ENCODE data around the gene RFPL2. TPM values are rescaled to one million over a fixed set of nuclear protein-coding genes. Genes with fewer than 3 reads are reported as not detected.
"Not testable (repeated sequence)": the region's sequence is repeated elsewhere in the genome, so short reads cannot be mapped to it uniquely, and the experiment has no call there.

Gene RFPL2
- total RNA-seq, 4 donors from 2014 or later: not detected

GRCh38 chr22:32148372-32148771 is 56.5 kb downstream of the RFPL2 start:
- H3K27ac ChIP-seq; H3K9me3 ChIP-seq; DNase-seq; H3K4me1 ChIP-seq; H3K36me3 ChIP-seq; H3K4me3 ChIP-seq; H3K27me3 ChIP-seq; intact Hi-C loops (cut with DNase I; ENCODE audit: low total_unique reads): not testable (repeated sequence)

- H3K4me1 ChIP-seq; intact Hi-C loops (cut with DNase I; ENCODE audit: low total_unique reads): not testable (repeated sequence)
These were observed 57.7 kb downstream of the RFPL2 start for GRCh38 chr22:32147128-32147527.

GRCh38 chr22:32144496-32145274 is 60.2 kb downstream of the RFPL2 start:
- H3K9me3 ChIP-seq: no peaks in the 10 kb centered on the region
- intact Hi-C loops (cut with DNase I; ENCODE audit: low total_unique reads): no loop called here
- no peak for TF ChIP-seq POLR2A (IDR thresholded peaks at IDR 0.05)
- TF ChIP-seq CTCF (IDR thresholded peaks at IDR 0.05): no peak

More at GRCh38 chr22:32147128-32147527, 57.7 kb downstream of the RFPL2 start:
- H3K27me3 ChIP-seq, H3K9me3 ChIP-seq, H3K4me3 ChIP-seq, H3K27ac ChIP-seq, H3K36me3 ChIP-seq, DNase-seq: not testable (repeated sequence)

GRCh38 chr22:32142600-32142999 is 62.3 kb downstream of the RFPL2 start:
- no peak for DNase-seq
- Histone ChIP-seq H3K27me3 (no peaks in the 10 kb centered on the region), H3K27ac (no peak overlapping the region)

More at GRCh38 chr22:32144496-32145274, 60.2 kb downstream of the RFPL2 start:
- Histone ChIP-seq H3K4me1 (no peaks in the 10 kb centered on the region), H3K27ac (no peak overlapping the region), H3K36me3 (no peaks in the 10 kb centered on the region), H3K27me3 (no peaks in the 10 kb centered on the region), H3K4me3 (no peak overlapping the region)
- no peak for DNase-seq

GRCh38 chr22:32140688-32141087 is 64.2 kb downstream of the RFPL2 start:
- DNase-seq; H3K36me3 ChIP-seq; H3K27me3 ChIP-seq; H3K27ac ChIP-seq; H3K4me3 ChIP-seq; H3K4me1 ChIP-seq; intact Hi-C loops (cut with DNase I; ENCODE audit: low total_unique reads); H3K9me3 ChIP-seq: not testable (repeated sequence)

More at GRCh38 chr22:32142600-32142999, 62.3 kb downstream of the RFPL2 start:
- H3K4me3 ChIP-seq: no peak overlapping the region
- H3K36me3 ChIP-seq: no peaks in the 10 kb centered on the region
- no peak for TF ChIP-seq POLR2A (IDR thresholded peaks at IDR 0.05)
- H3K9me3 ChIP-seq: no peaks in the 10 kb centered on the region
- H3K4me1 ChIP-seq: no peaks in the 10 kb centered on the region
- intact Hi-C loops (cut with DNase I; ENCODE audit: low total_unique reads): no loop called here

Small RNAs within 50 kb of the gene (small RNA-seq; reads per million reads assigned to genes)
- not detected for gene RF02171

Other genes starting within 250 kb of the RFPL2 start
- gene SLC5A1, start 161.8 kb downstream of the RFPL2 start, total RNA-seq: under 1 TPM in 2 of 4 donors, not detected in 2; 0.14 to 0.59 TPM
- not detected for gene C22orf42, start 45.8 kb downstream of the RFPL2 start, total RNA-seq
- gene SLC5A4, start 50.3 kb upstream of the RFPL2 start, total RNA-seq: 1 to 10 TPM in 2 of 4 donors, not detected in 2; 4.7 to 4.9 TPM
- gene RFPL3, start 152.8 kb upstream of the RFPL2 start, total RNA-seq: not detected
- 100 to 1,000 TPM in 2 of 4 donors, 10 to 100 TPM in 2; 57.2 to 118 (median 91.1) TPM for gene RTCB, start 207.2 kb upstream of the RFPL2 start, total RNA-seq